Stimulated activated memory B cell treated with anti-CD40 and anti-IgM and Interleukin-4, amounts not matched to agents 10 μg/mL and 1 μg/mL and 100 μg/mL, for 72 hours (primary cell): ENCODE results near the gene MAD2L1.
"Not testable (repeated sequence)": the region's sequence is repeated elsewhere in the genome, so short reads cannot be mapped to it uniquely, and the experiment has no call there.

Experiments
- ATAC-seq: fragments of 150-1000 bp; cut with Tn5 transposase; 2 replicates; pipeline ENCODE4 v1.10.0; 2021
- H3K27ac Mint-ChIP-seq: one replicate; pipeline ENCODE4 v1.8.0; 2022; ENCODE audit warnings: mild to moderate bottlenecking, mixed read lengths
- H3K27me3 Mint-ChIP-seq: one replicate; pipeline ENCODE4 v1.8.0; 2022; ENCODE audit warnings: mixed read lengths
- H3K36me3 Mint-ChIP-seq: one replicate; pipeline ENCODE4 v1.8.0; 2022; ENCODE audit warnings: mixed read lengths
- H3K4me1 Mint-ChIP-seq: one replicate; pipeline ENCODE4 v1.8.0; 2022; ENCODE audit warnings: mixed read lengths
- H3K4me3 Mint-ChIP-seq: one replicate; pipeline ENCODE4 v1.8.0; 2022; ENCODE audit warnings: mild to moderate bottlenecking, moderate library complexity, mixed read lengths
- H3K9me3 Mint-ChIP-seq: one replicate; pipeline ENCODE4 v1.8.0; 2022; ENCODE audit warnings: mixed read lengths

Gene MAD2L1

DNA sequence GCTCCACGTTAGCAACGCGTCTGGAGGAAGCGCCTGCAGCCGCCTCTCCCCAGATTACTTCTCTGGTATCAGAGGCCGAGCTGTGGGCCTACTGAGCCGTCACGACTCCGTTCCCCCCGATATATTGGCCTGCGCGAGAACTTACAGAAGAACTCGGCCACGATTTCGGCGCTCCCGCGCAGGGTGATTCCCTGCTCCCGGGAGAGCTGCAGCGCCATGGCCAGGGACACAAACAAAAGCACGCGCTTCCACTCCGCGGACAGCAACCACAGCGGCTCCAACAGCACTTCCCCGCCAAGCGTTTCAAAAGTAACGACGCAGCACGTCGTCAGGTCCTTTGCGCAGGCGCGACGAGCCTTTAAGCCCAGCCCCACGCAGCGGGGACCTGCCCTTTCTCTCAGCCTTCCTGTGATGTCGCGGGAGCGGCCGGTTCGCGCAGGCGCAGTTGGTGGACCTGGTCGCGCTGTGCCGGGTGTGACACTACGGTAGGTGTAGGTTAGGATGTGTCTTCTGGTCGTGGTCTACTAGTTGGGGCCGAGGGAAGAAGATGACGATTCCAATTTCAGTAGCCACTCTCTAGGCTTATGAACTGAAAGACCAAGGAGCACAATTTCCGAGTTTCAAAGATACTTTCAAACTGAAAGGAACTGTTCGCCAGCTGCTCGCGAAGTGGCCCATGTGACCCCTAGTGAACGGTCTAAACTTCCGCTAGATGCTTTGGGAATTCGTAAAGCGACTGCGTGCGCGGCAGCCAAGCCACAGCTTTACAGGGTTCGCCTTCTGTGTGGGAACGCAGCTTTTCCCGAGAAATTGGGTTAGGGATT is at the start of gene MAD2L1:
Gene MAD2L1, minus strand, starts transcription at position 332 of the 824 bp plus-strand sequence. Its CDS starts 114 bp downstream, at position 218.
- peak within 1 kb of the TSS; percentile 92 for H3K4me3 Mint-ChIP-seq
- no peaks in the 10 kb centered on the region for H3K27me3 Mint-ChIP-seq
- H3K27ac Mint-ChIP-seq: peak within 1 kb of the TSS; percentile 93
- peaks cover 27% of the 10 kb centered on the region for H3K4me1 Mint-ChIP-seq
- H3K9me3 Mint-ChIP-seq: no peaks in the 10 kb centered on the region
- peaks cover 12% of the 10 kb centered on the region for H3K36me3 Mint-ChIP-seq
- ATAC-seq: peak; percentile 99

DNA sequence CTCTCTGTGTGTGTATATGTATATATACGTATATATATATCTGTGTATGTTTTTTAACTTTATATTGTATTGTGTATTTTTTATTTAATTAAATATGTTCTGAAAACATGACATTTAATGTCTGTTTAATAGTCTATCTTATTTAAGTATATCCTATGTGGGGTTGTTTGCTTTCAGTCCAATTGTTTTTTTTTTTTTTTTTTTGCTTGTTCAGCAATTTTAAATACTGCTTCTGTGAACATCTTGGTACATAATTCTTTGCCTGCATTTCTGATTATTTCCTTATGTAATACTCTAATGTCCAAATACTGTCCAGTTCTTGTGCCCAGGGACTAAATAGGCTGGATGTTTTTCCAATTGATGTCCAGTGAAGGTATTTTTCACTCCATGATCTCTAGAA is 45.1 kb upstream of the MAD2L1 start:
- Mint-ChIP-seq H3K27me3 (no peaks in the 10 kb centered on the region), H3K27ac (no peak overlapping the region), H3K9me3 (no peaks in the 10 kb centered on the region), H3K4me1 (no peaks in the 10 kb centered on the region), H3K36me3 (no peaks in the 10 kb centered on the region), H3K4me3 (no peak overlapping the region)
- no peak for ATAC-seq

DNA sequence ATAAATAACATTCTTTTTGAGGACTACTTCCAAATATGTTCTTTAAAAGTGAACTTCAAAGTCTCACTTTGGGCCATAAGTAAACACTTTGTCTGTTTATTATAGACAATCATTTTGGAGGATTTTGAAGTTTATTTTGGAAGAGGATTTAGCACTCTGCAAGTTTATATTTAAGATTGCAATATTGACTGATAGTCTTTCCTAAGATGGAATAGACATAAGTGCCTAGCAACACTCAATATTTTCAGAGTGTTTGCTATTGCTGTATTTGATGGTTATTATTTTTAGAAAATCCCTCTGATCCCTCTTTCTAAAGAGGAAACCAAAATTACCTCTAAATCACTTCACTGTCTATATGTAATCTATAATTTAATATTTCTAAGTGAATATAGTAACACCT is 42.8 kb upstream of the MAD2L1 start:
- H3K27ac Mint-ChIP-seq: no peak overlapping the region
- H3K4me1 Mint-ChIP-seq: no peaks in the 10 kb centered on the region
- H3K9me3 Mint-ChIP-seq: no peaks in the 10 kb centered on the region
- no peaks in the 10 kb centered on the region for H3K27me3 Mint-ChIP-seq
- no peak overlapping the region for H3K4me3 Mint-ChIP-seq
- H3K36me3 Mint-ChIP-seq: no peaks in the 10 kb centered on the region
- ATAC-seq: no peak

DNA sequence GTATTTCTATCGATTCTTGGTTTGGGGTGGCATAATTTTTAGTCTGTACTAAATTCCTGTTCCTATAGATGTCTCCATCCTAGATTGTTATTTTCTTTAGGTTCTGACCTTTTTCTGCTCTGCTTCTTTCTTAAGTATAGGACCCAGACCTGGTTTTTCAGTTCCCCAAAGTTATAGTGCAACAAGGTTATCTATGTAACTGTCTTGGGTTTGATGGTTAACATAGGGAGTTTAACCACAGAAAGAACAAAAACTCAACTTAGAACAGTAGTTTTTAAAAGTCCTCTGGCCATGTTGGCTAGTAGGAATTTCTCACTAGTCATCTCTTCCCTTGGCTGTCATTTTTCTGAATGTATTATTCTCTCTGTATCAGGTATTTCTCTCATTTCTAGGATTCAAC is 38.8 kb upstream of the MAD2L1 start:
- ATAC-seq: peak; percentile 43
- H3K27me3 Mint-ChIP-seq: no peaks in the 10 kb centered on the region
- no peaks in the 10 kb centered on the region for H3K9me3 Mint-ChIP-seq
- no peak overlapping the region for H3K27ac Mint-ChIP-seq
- no peaks in the 10 kb centered on the region for H3K4me1 Mint-ChIP-seq
- no peaks in the 10 kb centered on the region for H3K36me3 Mint-ChIP-seq
- no peak overlapping the region for H3K4me3 Mint-ChIP-seq

DNA sequence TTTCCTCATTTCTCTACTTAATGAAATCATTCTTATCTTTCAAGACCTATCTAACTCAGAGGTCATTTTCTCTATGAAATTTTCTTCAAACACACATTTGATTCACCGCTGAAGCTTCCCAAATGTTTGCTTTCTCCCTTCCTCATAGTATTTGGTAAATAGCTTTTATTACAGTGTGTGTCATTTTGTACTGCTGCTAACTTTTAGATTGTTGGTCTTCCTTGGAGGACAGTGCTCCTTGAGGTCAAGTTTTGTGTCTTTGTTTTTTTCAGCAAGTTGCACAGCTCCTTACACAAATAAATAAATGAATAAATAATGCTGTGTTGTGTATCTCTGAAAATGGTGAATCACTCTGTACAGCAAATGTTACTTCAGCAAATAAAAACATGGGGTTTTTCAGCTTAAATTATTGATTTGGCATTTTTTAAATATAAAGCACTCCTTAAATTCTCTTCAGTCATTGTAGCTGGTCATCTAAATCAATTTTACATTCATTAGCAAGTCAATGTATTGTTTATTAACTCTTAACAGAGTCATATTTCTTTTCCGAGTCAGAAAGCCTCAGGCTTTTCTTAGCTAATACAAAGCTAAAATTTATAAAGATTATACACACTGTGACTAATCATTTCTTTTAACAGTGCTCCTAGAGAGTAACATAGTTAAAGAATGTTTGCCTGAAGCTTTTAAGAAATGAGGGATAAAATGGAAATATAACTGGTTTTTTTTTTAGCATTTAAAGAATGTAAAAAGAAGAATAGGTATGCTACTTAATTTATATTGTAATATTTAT is 30.1 kb upstream of the MAD2L1 start:
- H3K27ac Mint-ChIP-seq: no peak overlapping the region
- no peaks in the 10 kb centered on the region for H3K36me3 Mint-ChIP-seq
- H3K27me3 Mint-ChIP-seq: no peaks in the 10 kb centered on the region
- no peak for ATAC-seq
- no peaks in the 10 kb centered on the region for H3K9me3 Mint-ChIP-seq
- no peaks in the 10 kb centered on the region for H3K4me1 Mint-ChIP-seq
- H3K4me3 Mint-ChIP-seq: no peak overlapping the region

DNA sequence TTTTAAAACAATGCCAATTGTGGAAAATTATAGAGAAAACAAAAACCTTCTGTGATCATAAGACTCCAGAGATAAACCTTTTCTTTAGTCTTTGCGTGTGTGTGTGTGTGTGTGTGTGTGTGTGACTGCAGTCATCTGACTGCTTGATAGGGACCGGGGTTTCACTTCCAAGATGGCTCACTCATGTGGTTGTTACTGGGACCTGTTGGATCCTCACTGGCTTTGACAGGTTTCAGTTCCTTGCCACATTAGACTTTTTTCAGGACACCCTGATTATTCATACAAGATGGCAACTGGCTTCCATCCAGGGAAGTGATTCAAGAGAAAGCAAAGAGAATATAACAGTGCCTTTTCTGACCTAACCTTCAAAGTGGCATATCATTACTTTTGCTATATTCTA is 21.9 kb upstream of the MAD2L1 start:
- Mint-ChIP-seq H3K4me3 (no peak overlapping the region), H3K36me3 (no peaks in the 10 kb centered on the region), H3K4me1 (no peaks in the 10 kb centered on the region), H3K27me3 (no peaks in the 10 kb centered on the region), H3K27ac (no peak overlapping the region), H3K9me3 (peaks cover 9% of the 10 kb centered on the region)
- no peak for ATAC-seq

- not testable (repeated sequence) for H3K4me1 Mint-ChIP-seq, H3K36me3 Mint-ChIP-seq, ATAC-seq, H3K4me3 Mint-ChIP-seq, H3K9me3 Mint-ChIP-seq, H3K27me3 Mint-ChIP-seq, H3K27ac Mint-ChIP-seq
Measured at GRCh38 chr4:120088066-120088465, 21.4 kb upstream of the MAD2L1 start.

DNA sequence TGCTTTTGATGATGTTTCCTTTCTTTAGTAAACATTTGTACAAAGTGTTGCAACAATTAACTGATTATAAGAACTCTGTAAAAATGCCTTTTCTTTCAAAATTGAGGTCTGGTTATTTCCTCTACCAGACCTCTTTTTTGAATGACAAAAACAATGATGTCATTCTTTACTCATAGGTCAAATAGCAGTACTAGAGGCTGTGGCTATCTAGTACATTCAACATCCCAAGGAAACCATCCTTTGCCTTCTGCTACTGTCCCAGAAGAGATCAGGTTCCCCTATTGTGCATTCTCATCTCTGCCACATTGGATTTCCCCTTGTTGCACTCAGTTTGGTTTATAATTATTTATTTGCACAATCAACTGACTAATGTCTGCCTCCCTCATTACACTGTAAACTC is 19.1 kb upstream of the MAD2L1 start:
- H3K4me1 Mint-ChIP-seq: no peaks in the 10 kb centered on the region
- H3K27me3 Mint-ChIP-seq: no peaks in the 10 kb centered on the region
- no peak overlapping the region for H3K27ac Mint-ChIP-seq
- no peaks in the 10 kb centered on the region for H3K36me3 Mint-ChIP-seq
- no peak overlapping the region for H3K4me3 Mint-ChIP-seq
- ATAC-seq: no peak
- H3K9me3 Mint-ChIP-seq: peaks cover 9% of the 10 kb centered on the region

GRCh38 chr4:120084327-120084726 is 17.7 kb upstream of the MAD2L1 start:
- no peak for ATAC-seq
- Mint-ChIP-seq H3K27ac (no peak overlapping the region), H3K4me1 (no peaks in the 10 kb centered on the region), H3K9me3 (peaks cover 9% of the 10 kb centered on the region), H3K4me3 (no peak overlapping the region), H3K36me3 (no peaks in the 10 kb centered on the region), H3K27me3 (no peaks in the 10 kb centered on the region)

GRCh38 chr4:120083152-120083551 is 16.5 kb upstream of the MAD2L1 start:
- H3K27ac Mint-ChIP-seq: no peak overlapping the region
- H3K4me3 Mint-ChIP-seq: no peak overlapping the region
- peaks cover 3% of the 10 kb centered on the region for H3K9me3 Mint-ChIP-seq
- no peaks in the 10 kb centered on the region for H3K4me1 Mint-ChIP-seq
- no peaks in the 10 kb centered on the region for H3K27me3 Mint-ChIP-seq
- ATAC-seq: no peak
- no peaks in the 10 kb centered on the region for H3K36me3 Mint-ChIP-seq

- ATAC-seq: no peak
Measured at GRCh38 chr4:120082251-120082650, 15.6 kb upstream of the MAD2L1 start.

DNA sequence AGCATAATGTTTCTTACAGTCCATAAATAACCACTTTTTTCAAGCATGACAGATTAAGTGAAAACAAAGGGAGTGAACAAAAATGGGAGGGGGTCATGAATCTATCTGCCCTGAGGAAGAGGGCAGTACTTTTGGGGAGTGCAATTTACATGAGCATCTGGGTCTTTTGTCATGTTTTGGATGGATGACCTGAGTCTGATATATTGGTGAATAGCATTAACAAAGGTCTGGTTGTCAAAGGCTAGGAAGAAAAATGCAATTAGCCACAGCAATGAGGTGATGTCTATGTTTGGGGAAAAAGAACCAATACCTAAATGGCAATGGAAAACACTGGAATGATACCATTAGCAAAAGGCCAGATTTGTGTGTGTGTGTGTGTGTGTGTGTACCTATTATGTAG is 15.1 kb upstream of the MAD2L1 start:
- Mint-ChIP-seq H3K27me3 (no peaks in the 10 kb centered on the region), H3K9me3 (no peaks in the 10 kb centered on the region), H3K4me3 (no peak overlapping the region), H3K4me1 (no peaks in the 10 kb centered on the region), H3K36me3 (no peaks in the 10 kb centered on the region), H3K27ac (no peak overlapping the region)
- ATAC-seq: no peak

More at GRCh38 chr4:120082251-120082650, 15.6 kb upstream of the MAD2L1 start:
- no peaks in the 10 kb centered on the region for H3K9me3 Mint-ChIP-seq
- H3K27ac Mint-ChIP-seq: no peak overlapping the region
- no peak overlapping the region for H3K4me3 Mint-ChIP-seq
- no peaks in the 10 kb centered on the region for H3K36me3 Mint-ChIP-seq
- H3K27me3 Mint-ChIP-seq: no peaks in the 10 kb centered on the region
- H3K4me1 Mint-ChIP-seq: no peaks in the 10 kb centered on the region

DNA sequence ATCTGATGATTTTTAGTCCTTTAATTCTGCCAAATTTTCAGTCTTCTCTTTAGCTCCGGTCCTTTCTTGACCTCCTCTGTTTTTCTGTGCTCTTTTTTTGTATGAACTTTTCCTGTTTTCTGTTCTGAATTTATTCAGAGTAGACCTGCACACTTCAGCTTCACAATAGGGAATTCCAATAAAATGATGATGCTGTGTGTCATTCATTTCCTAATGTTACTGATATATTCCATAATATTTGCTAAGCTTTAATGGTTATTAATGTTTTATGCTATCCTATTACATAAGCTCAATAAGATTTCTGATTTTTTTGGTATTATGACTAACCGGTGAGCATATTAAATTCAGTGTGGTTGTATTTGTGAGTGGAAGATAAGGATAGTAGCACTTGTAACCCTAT is 13.9 kb upstream of the MAD2L1 start:
- Mint-ChIP-seq H3K27me3 (no peaks in the 10 kb centered on the region), H3K27ac (no peak overlapping the region), H3K4me3 (no peak overlapping the region), H3K9me3 (no peaks in the 10 kb centered on the region), H3K36me3 (no peaks in the 10 kb centered on the region), H3K4me1 (no peaks in the 10 kb centered on the region)
- ATAC-seq: no peak

DNA sequence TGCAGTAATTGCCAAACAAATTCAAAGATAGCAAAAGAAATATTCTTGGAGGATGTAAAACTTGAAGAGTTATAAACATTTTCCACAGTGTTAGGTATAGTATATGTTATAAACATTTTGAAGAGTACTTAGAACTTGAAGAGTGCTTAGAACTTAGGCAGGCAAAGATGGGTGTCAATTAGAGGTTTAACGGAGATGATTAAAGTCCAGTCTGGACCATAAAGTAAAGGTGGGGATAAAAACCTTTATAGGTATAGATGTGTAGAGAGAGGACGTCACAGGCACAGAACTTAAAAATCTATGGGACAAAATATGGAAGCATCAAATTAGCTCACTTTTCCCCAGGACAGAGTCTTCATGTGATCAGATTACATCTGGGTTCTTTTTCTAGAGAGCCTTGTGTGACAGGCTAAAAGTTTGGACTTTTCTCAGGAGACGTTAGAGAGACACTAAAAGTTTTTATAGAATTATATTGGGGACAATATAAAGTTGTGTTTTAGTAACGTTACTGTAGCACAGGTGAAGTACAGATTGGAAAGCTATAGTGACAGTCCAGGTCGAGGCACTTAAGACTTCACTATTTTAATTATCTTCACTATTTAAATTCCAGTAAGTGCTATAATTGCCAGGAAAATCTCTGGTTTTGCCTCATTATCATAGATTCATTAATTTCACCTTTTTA is 13.3 kb upstream of the MAD2L1 start:
- no peak overlapping the region for H3K4me3 Mint-ChIP-seq
- H3K9me3 Mint-ChIP-seq: no peaks in the 10 kb centered on the region
- no peak for ATAC-seq
- H3K36me3 Mint-ChIP-seq: no peaks in the 10 kb centered on the region
- no peaks in the 10 kb centered on the region for H3K4me1 Mint-ChIP-seq
- no peaks in the 10 kb centered on the region for H3K27me3 Mint-ChIP-seq
- no peak overlapping the region for H3K27ac Mint-ChIP-seq

DNA sequence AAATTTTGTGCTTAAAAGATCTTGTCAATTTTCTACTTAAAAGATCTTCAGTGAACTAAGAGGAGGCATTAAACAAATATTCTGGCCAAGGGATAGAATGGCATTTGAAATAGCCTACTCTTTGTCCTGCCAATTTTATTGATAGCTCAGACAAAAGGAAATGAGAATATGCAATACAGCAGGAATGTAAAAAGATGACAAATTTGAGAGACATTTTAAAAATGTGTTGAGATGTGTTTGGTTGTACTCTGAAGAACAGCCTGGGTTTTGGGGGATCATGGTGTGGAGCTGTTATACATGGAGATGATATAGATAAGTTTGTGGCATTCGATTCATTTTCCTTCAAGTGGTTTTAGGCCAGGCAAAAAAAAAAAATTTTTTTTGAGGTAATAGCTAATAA is 11.6 kb upstream of the MAD2L1 start:
- no peak for ATAC-seq

More for the DNA sequence above, 11.6 kb upstream of the MAD2L1 start:
- Mint-ChIP-seq H3K4me1 (no peaks in the 10 kb centered on the region), H3K27me3 (no peaks in the 10 kb centered on the region), H3K9me3 (no peaks in the 10 kb centered on the region), H3K27ac (no peak overlapping the region), H3K4me3 (no peak overlapping the region), H3K36me3 (no peaks in the 10 kb centered on the region)
